Measurements from ENCODE around the gene ERBB4.
"Not testable (repeated sequence)": the region's sequence is repeated elsewhere in the genome, so short reads cannot be mapped to it uniquely, and the experiment has no call there.

Gene ERBB4

GRCh38 chr2:212194396-212194795, 344.2 kb downstream of the ERBB4 start:
- no peak for DNase-seq

- DNase-seq, result no peak
These were observed 344.8 kb downstream of the ERBB4 start for GRCh38 chr2:212193803-212194202.

GRCh38 chr2:212193056-212193455, 345.5 kb downstream of the ERBB4 start:
- DNase-seq, result no peak

- not testable (repeated sequence) for DNase-seq
These were observed 347.2 kb downstream of the ERBB4 start for GRCh38 chr2:212191438-212191837.

- no peak for DNase-seq
These were observed 352.4 kb downstream of the ERBB4 start for GRCh38 chr2:212186166-212186565.

GRCh38 chr2:212181646-212182045, 357.0 kb downstream of the ERBB4 start:
- DNase-seq, result no peak

- DNase-seq, result no peak
These were observed 358.1 kb downstream of the ERBB4 start for GRCh38 chr2:212180408-212181083.

- no peak for DNase-seq
These were observed 360.9 kb downstream of the ERBB4 start for GRCh38 chr2:212177724-212178123.

- DNase-seq, result no peak
These were observed 362.5 kb downstream of the ERBB4 start for GRCh38 chr2:212176151-212176550.

GRCh38 chr2:212173756-212174510, 364.7 kb downstream of the ERBB4 start:
- DNase-seq, result no peak

- DNase-seq, result no peak
These were observed 365.3 kb downstream of the ERBB4 start for GRCh38 chr2:212173331-212173730.

GRCh38 chr2:212170382-212170781, 368.2 kb downstream of the ERBB4 start:
- DNase-seq, result no peak

- peak in 1 of 2 donors; percentile 8 for DNase-seq
These were observed 380.5 kb downstream of the ERBB4 start for GRCh38 chr2:212158081-212158480.

- no peak for DNase-seq
These were observed 381.6 kb downstream of the ERBB4 start for GRCh38 chr2:212157012-212157411.

- no peak for DNase-seq
These were observed 382.5 kb downstream of the ERBB4 start for GRCh38 chr2:212156088-212156487.

GRCh38 chr2:212154477-212154878, 384.1 kb downstream of the ERBB4 start:
- DNase-seq, result no peak

- DNase-seq, result no peak
These were observed 384.7 kb downstream of the ERBB4 start for GRCh38 chr2:212153923-212154322.

GRCh38 chr2:212147921-212148513, 390.6 kb downstream of the ERBB4 start:
- DNase-seq, result no peak

- no peak for DNase-seq
These were observed 392.2 kb downstream of the ERBB4 start for GRCh38 chr2:212146416-212146815.

- no peak for DNase-seq
These were observed 393.5 kb downstream of the ERBB4 start for GRCh38 chr2:212145121-212145520.

GRCh38 chr2:212142631-212143030, 396.0 kb downstream of the ERBB4 start:
- no peak for DNase-seq

- DNase-seq, result no peak
These were observed 397.1 kb downstream of the ERBB4 start for GRCh38 chr2:212141499-212141898.

- DNase-seq, result no peak
These were observed 402.3 kb downstream of the ERBB4 start for GRCh38 chr2:212136216-212136795.

GRCh38 chr2:212135739-212136138, 402.9 kb downstream of the ERBB4 start:
- no peak for DNase-seq

Data from inflammatory macrophage (primary cell).